Measurements from ENCODE around the gene VSIG2.

DNA sequence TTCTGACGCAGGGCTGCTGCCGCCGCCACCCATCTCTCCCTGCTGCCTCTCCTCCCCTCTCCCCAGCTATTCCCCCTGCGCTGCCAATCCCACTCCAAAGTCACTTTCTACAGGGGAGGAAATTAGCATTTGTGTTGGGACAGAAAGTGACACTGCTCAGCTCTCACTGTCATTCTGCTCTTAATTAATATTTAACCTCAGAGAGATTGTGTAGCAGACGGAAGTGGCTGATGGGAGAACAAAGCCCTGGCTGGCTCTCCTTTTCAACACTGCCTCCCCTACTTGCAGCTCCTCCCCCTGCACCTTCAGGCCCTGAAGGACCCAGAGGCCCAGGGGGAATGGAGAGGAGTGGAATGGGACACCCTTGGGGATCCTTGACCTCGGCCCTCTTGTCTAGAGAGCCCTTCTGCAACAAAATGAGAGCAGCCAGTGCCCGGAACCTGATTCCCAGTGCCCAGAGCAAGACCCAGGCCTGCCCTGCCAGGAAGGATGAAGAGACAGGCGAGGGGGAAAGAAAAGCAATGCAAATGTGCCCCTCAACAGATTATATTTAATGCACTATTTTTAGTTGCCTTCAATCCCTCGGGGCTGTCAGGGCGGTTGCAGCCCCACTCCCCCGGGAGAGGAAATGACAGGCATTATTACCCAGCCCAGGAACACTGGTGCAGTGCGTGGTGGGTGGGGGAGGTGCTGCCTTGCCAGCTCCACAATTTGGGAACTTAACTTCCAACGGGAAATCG, 26.9 kb downstream of the VSIG2 start:
- TF ChIP-seq, protein P1, sequence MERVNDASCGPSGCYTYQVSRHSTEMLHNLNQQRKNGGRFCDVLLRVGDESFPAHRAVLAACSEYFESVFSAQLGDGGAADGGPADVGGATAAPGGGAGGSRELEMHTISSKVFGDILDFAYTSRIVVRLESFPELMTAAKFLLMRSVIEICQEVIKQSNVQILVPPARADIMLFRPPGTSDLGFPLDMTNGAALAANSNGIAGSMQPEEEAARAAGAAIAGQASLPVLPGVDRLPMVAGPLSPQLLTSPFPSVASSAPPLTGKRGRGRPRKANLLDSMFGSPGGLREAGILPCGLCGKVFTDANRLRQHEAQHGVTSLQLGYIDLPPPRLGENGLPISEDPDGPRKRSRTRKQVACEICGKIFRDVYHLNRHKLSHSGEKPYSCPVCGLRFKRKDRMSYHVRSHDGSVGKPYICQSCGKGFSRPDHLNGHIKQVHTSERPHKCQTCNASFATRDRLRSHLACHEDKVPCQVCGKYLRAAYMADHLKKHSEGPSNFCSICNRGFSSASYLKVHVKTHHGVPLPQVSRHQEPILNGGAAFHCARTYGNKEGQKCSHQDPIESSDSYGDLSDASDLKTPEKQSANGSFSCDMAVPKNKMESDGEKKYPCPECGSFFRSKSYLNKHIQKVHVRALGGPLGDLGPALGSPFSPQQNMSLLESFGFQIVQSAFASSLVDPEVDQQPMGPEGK (CRISPR knock-in tag; IDR thresholded peaks at IDR 0.05; ENCODE audit: borderline replicate concordance): no peak
- TF ChIP-seq ZFP3 (CRISPR knock-in tag; IDR thresholded peaks at IDR 0.05): no peak
- no peak for TF ChIP-seq ARNTL (CRISPR knock-in tag; IDR thresholded peaks at IDR 0.05; ENCODE audit: borderline replicate concordance, low read depth)
- no peak for TF ChIP-seq TOX (CRISPR knock-in tag; IDR thresholded peaks at IDR 0.05; ENCODE audit: borderline replicate concordance)
- TF ChIP-seq CSDC2 (CRISPR knock-in tag; IDR thresholded peaks at IDR 0.05): no peak
- no peak for TF ChIP-seq ESRRG (CRISPR knock-in tag; IDR thresholded peaks at IDR 0.05)
- TF ChIP-seq ZFP30 (CRISPR knock-in tag; IDR thresholded peaks at IDR 0.05): no peak
